Neutrophil (primary cell): ENCODE data around the gene PDCD5.
"Not testable (repeated sequence)": the region's sequence is repeated elsewhere in the genome, so short reads cannot be mapped to it uniquely, and the experiment has no call there.

Experiments used
- H3K27ac ChIP-seq: fragments of 200-600 bp; sonication (generic); 2 replicates; pipeline ENCODE4 v1.5.1; 2016; ENCODE audit warnings: mild to moderate bottlenecking, moderate library complexity
- H3K27me3 ChIP-seq: fragments of 200-600 bp; sonication (generic); 2 replicates; pipeline ENCODE4 v1.6.0; 2016; ENCODE audit warnings: mild to moderate bottlenecking
- H3K36me3 ChIP-seq: fragments of 200-600 bp; sonication (generic); 2 replicates; pipeline ENCODE4 v1.5.1; 2017
- H3K4me1 ChIP-seq, 2 experiments: fragments of 200-600 bp in 1 of 2; sonication (generic) in 1 of 2; 1 replicate in 1 of 2; 2 replicates in 1 of 2; pipeline versions ENCODE4 v1.5.1 to v1.6.1; 2013 to 2016; ENCODE audit warnings: low read depth in 1 of 2, low read length in 1 of 2, mild to moderate bottlenecking in 1 of 2, moderate library complexity in 1 of 2; ENCODE audit not compliant: control insufficient read depth in 1 of 2, insufficient read depth in 1 of 2
- H3K4me3 ChIP-seq, 2 experiments: fragments of 200-600 bp in 1 of 2; sonication (generic) in 1 of 2; 1 replicate in 1 of 2; 2 replicates in 1 of 2; pipeline ENCODE4 v1.5.1; 2013 to 2016; ENCODE audit warnings: low read depth in 1 of 2, low read length in 1 of 2, mild to moderate bottlenecking in 1 of 2, moderate library complexity in 1 of 2
- H3K9me3 ChIP-seq: fragments of 200-600 bp; sonication (generic); 2 replicates; pipeline ENCODE4 v1.5.1; 2016
- TF ChIP-seq, protein P1 (sequence below): fragments of 200-600 bp; sonication (generic); IDR thresholded peaks from 2 replicates; pipeline ENCODE4 v1.5.1; 2016; ENCODE audit warnings: antibody characterized with exemption

PDCD5 gene

GRCh38 chr19:32558607-32559228 lies 22.3 kb upstream of the PDCD5 start:
- no peaks in the 10 kb centered on the region for H3K9me3 ChIP-seq
- H3K27me3 ChIP-seq = peaks cover 15% of the 10 kb centered on the region
- TF ChIP-seq, protein P1, sequence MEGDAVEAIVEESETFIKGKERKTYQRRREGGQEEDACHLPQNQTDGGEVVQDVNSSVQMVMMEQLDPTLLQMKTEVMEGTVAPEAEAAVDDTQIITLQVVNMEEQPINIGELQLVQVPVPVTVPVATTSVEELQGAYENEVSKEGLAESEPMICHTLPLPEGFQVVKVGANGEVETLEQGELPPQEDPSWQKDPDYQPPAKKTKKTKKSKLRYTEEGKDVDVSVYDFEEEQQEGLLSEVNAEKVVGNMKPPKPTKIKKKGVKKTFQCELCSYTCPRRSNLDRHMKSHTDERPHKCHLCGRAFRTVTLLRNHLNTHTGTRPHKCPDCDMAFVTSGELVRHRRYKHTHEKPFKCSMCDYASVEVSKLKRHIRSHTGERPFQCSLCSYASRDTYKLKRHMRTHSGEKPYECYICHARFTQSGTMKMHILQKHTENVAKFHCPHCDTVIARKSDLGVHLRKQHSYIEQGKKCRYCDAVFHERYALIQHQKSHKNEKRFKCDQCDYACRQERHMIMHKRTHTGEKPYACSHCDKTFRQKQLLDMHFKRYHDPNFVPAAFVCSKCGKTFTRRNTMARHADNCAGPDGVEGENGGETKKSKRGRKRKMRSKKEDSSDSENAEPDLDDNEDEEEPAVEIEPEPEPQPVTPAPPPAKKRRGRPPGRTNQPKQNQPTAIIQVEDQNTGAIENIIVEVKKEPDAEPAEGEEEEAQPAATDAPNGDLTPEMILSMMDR = no peak
- no peak overlapping the region for H3K4me3 ChIP-seq
- H3K36me3 ChIP-seq = no peaks in the 10 kb centered on the region
- H3K27ac ChIP-seq = no peak overlapping the region
- H3K4me1 ChIP-seq = no peaks in the 10 kb centered on the region

GRCh38 chr19:32563761-32564160 lies 17.2 kb upstream of the PDCD5 start:
- no peaks in the 10 kb centered on the region for H3K9me3 ChIP-seq
- no peaks in the 10 kb centered on the region for H3K36me3 ChIP-seq
- H3K27me3 ChIP-seq = peaks cover 10% of the 10 kb centered on the region
- no peak overlapping the region for H3K4me3 ChIP-seq
- TF ChIP-seq, protein P1 = no peak
- no peaks in the 10 kb centered on the region for H3K4me1 ChIP-seq
- H3K27ac ChIP-seq = no peak overlapping the region

- H3K36me3 ChIP-seq = no peaks in the 10 kb centered on the region
- no peaks in the 10 kb centered on the region for H3K9me3 ChIP-seq
- peaks cover 26% of the 10 kb centered on the region for H3K27me3 ChIP-seq
- TF ChIP-seq, protein P1 = no peak
- H3K27ac ChIP-seq = no peak overlapping the region
- no peak overlapping the region for H3K4me3 ChIP-seq
- H3K4me1 ChIP-seq = no peaks in the 10 kb centered on the region
Observed at GRCh38 chr19:32566246-32566830, 14.7 kb upstream of the PDCD5 start.

DNA sequence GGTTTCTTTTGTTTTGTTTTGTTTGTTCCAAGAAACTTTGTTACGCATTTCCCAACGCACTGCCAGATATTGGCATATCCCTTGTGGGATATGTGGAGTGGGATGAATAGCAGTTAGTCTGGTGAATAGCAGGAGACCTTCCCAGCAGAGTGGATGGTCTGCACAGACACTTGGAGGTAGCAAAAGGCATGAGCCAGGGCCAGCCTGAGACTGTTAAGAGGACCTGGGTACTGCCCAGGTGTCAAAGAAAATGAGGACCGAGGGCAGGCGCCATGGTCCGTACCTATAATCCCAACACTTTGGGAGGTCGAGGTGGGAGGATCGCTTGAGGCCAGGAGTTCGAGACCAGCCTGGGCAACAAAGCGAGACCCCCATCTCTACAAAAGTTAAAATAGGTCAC lies 13.5 kb upstream of the PDCD5 start:
- H3K9me3 ChIP-seq = no peaks in the 10 kb centered on the region
- no peaks in the 10 kb centered on the region for H3K36me3 ChIP-seq
- H3K27ac ChIP-seq = no peak overlapping the region
- no peak overlapping the region for H3K4me3 ChIP-seq
- TF ChIP-seq, protein P1 = no peak
- H3K4me1 ChIP-seq = no peaks in the 10 kb centered on the region
- H3K27me3 ChIP-seq = peaks cover 28% of the 10 kb centered on the region

DNA sequence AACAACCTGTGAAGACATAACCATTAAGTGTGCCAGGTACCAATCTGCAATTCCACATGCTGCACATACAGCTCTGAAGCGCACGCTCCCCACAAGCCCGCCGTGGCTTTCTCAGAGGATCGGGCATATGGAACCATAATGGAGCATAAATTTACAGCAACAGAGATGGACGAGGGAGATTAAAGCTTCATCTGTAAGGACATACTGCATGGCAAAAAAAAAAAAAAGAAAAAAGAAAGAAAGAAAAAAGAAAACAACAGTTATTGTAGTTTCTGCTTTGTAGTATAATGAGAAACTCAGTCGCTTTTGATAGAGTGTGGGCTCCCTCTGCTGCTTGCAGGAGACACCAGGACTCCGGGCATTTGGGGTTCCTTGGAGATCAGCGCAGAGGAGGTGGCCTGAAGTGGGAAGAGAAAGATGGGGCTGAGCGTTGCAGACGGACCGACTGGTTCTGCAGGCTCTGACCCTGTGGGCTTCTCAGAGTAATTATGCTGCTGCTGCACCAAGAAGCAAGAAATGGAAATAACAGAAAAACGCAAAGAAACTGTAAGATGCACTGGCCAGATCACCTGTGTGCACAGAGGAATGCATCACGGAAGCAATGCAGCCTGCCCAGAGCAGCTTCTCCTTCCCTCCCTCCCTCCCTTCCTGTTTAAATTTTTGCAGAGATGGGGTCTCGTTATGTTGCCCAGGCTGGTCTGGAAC lies 10.8 kb upstream of the PDCD5 start:
- peaks cover 37% of the 10 kb centered on the region for H3K27me3 ChIP-seq
- H3K27ac ChIP-seq = no peak overlapping the region
- H3K36me3 ChIP-seq = no peaks in the 10 kb centered on the region
- no peaks in the 10 kb centered on the region for H3K9me3 ChIP-seq
- no peak overlapping the region for H3K4me3 ChIP-seq
- no peaks in the 10 kb centered on the region for H3K4me1 ChIP-seq
- TF ChIP-seq, protein P1 = no peak

DNA sequence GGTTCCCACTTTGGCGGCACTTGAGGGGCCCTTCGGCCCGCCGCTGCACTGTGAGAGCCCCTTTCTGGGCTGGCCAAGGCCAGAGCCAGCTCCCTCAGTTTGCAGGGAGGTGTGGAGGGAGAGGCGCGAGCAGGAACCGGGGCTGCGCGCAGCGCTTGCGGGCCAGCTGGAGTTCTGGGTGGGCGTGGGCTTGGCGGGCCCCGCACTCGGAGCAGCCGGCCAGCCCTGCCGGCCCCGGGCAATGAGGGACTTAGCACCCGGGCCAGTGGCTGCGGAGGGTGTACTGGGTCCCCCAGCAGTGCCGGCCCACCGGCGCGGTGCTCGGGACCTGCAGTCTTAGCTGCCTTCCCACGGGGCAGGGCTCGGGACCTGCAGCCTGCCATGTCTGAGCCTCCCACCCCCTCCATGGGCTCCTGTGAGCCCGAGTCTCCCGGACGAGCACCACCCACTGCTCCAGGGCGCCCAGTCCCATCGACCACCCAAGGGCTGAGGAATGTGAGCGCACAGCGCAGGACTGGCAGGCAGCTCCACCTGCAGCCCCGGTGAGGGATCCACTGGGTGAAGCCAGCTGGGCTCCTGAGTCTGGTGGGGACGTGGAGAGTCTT lies 9.4 kb upstream of the PDCD5 start:
- H3K4me1 ChIP-seq, H3K4me3 ChIP-seq, H3K9me3 ChIP-seq, H3K27ac ChIP-seq, H3K36me3 ChIP-seq: not testable (repeated sequence)
- peaks cover 36% of the 10 kb centered on the region for H3K27me3 ChIP-seq

DNA sequence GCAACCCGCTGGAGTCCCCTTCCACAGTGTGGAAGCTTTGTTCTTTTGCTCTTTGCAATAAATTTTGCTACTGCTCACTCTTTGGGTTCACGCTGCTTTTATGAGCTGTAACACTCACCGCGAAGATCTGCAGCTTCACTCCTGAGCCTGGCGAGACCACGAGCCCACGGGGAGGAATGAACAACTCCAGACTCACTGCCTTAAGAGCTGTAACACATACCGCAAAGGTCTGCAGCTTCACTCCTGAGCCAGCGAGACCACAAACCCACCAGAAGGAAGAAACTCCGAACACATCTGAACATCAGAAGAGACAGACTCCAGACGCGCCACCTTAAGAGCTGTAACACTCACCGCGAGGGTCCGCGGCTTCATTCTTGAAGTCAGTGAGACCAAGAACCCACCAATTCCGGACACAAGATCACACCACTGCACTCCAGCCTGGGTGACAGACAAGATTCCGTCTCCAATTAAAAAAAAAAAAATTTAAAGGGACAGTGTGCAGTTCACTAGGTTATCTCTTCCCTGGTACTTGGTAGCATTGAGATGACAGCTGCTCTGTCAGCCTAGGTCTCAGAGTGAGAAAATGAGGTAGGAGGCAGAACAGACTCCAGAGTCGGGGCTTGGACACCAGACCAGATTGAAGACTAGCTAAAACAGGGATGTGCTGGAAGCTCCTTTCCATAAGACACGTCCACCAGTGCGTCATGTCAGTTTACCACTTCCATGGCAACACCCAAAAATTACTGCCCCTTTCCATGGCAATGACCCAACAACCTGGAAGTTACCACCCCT lies 8.1 kb upstream of the PDCD5 start:
- H3K27me3 ChIP-seq = peaks cover 39% of the 10 kb centered on the region
- not testable (repeated sequence) for H3K4me3 ChIP-seq, H3K36me3 ChIP-seq, H3K27ac ChIP-seq, H3K9me3 ChIP-seq, H3K4me1 ChIP-seq
